Calu3 (cell line): ENCODE results near the gene TMEM222. TPM values are rescaled to one million over a fixed set of nuclear protein-coding genes. Genes with fewer than 3 reads are reported as not detected.

Source experiments
- total RNA-seq: library from RNA; stranded (reverse); gene quantifications from 2 replicates; pipeline ENCODE4 v1.2.3, GENCODE V29; 2022

Gene TMEM222
- total RNA-seq, 1 experiment from 2014 or later, result 30.4 TPM

Other genes with a start within 250 kb of the TMEM222 start
- 16.4 and 17.4 TPM in 2 replicates for gene SLC9A1, start 167.0 kb upstream of the TMEM222 start, total RNA-seq
- gene WDTC1, start 87.5 kb upstream of the TMEM222 start, total RNA-seq, result 10.8 and 13.1 TPM in 2 replicates
- 15.0 and 16.5 TPM in 2 replicates for gene SYTL1, start 19.9 kb downstream of the TMEM222 start, total RNA-seq
- gene MAP3K6, start 44.8 kb downstream of the TMEM222 start, total RNA-seq, result 10.3 and 14.3 TPM in 2 replicates
- gene FCN3, start 52.7 kb downstream of the TMEM222 start, total RNA-seq, result not detected in 2 replicates
- gene CD164L2, start 61.2 kb downstream of the TMEM222 start, total RNA-seq, result not detected in 2 replicates
- 1.3 and 1.9 TPM in 2 replicates for gene GPR3, start 70.5 kb downstream of the TMEM222 start, total RNA-seq
- gene WASF2, start 168.0 kb downstream of the TMEM222 start, total RNA-seq, result 79.5 and 84.2 TPM in 2 replicates